Mesothelial cell of epicardium (in vitro differentiated cells): Measurements from ENCODE around the gene NCAPG2. TPM values are rescaled to one million over a fixed set of nuclear protein-coding genes. Genes with fewer than 3 reads are reported as not detected.

Experiments
- DNase-seq, 2 experiments: peaks; one replicate each; pipeline ENCODE4 v3.0.0; 2021; ENCODE audit warnings: low spot score in 2 of 2; ENCODE audit not compliant: unreplicated experiment in 2 of 2
- H3K27ac Mint-ChIP-seq: 2 replicates; pipeline ENCODE4 v1.8.0; 2021; ENCODE audit warnings: mixed read lengths
- H3K27me3 Mint-ChIP-seq: 2 replicates; pipeline ENCODE4 v1.8.0; 2021; ENCODE audit warnings: low read depth, mixed read lengths
- H3K36me3 Mint-ChIP-seq: 2 replicates; pipeline ENCODE4 v1.8.0; 2021; ENCODE audit warnings: mixed read lengths
- H3K4me1 Mint-ChIP-seq: 2 replicates; pipeline ENCODE4 v1.8.0; 2021; ENCODE audit warnings: mixed read lengths
- H3K4me3 Mint-ChIP-seq: 2 replicates; pipeline ENCODE4 v1.8.0; 2021; ENCODE audit warnings: mild to moderate bottlenecking, moderate library complexity, mixed read lengths
- H3K9me3 Mint-ChIP-seq: 2 replicates; pipeline ENCODE4 v1.8.0; 2021; ENCODE audit warnings: mixed read lengths
- CTCF ChIP-seq: fragments of 200-600 bp; sonication (generic); IDR thresholded peaks from one replicate; pipeline ENCODE4 v1.5.0; 2021; ENCODE audit warnings: antibody characterized with exemption; ENCODE audit not compliant: unreplicated experiment
- total RNA-seq: library from RNA; stranded (reverse); gene quantifications from 3 replicates; pipeline ENCODE4 v1.2.1, GENCODE V29; 2021

NCAPG2 gene
- total RNA-seq, 1 donor from 2014 or later, result 22.5 TPM

- Mint-ChIP-seq H3K4me3 (no peak overlapping the region), H3K4me1 (no peaks in the 10 kb centered on the region), H3K27me3 (no peaks in the 10 kb centered on the region), H3K9me3 (no peaks in the 10 kb centered on the region), H3K36me3 (peaks cover 10% of the 10 kb centered on the region), H3K27ac (no peak overlapping the region)
- TF ChIP-seq CTCF, result no peak
- no peak for DNase-seq
Measured at GRCh38 chr7:158684329-158684728, 20.3 kb downstream of the NCAPG2 start.

DNA sequence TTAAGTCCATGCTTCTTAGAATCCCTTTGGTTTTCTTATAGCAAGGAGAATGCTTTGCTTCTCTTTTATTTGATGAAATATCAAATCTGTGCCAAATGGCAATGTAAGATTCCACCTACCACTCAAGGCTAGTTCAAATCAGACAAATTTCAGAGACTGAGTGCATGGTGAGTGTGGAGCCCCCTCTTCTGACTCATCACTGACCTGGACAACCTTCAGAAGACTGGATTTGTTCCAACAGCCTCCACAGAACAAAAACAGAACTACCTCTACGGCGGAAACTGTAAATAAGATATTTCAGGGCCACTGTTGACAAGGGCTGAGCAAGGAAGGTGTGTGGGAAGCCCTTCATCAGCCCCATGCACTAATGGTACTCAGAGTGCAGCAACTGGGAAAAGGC lies 21.1 kb downstream of the NCAPG2 start:
- TF ChIP-seq CTCF, result no peak
- Mint-ChIP-seq H3K9me3 (no peaks in the 10 kb centered on the region), H3K4me3 (no peak overlapping the region), H3K27ac (no peak overlapping the region), H3K36me3 (peaks cover 13% of the 10 kb centered on the region), H3K27me3 (no peaks in the 10 kb centered on the region), H3K4me1 (no peaks in the 10 kb centered on the region)
- no peak for DNase-seq

DNA sequence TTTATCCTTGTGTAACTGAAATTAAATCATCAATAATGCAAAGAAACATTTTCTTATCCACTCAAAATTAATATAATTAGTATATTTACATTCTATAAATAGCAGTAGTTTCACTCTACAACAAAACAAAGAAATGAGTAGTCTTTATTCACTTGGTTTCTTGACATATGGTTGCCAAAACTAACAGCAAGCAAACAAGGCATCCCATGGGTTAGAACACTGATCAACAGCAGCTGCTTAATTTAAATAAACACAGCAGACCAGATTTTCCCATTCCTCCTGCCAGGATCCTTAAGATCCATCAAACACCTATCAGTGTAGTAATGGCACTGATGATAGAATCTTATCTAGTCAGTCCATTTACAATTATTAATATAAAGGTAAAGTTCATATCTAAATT lies 22.1 kb downstream of the NCAPG2 start:
- no peaks in the 10 kb centered on the region for H3K9me3 Mint-ChIP-seq
- no peaks in the 10 kb centered on the region for H3K27me3 Mint-ChIP-seq
- H3K36me3 Mint-ChIP-seq, result peaks cover 8% of the 10 kb centered on the region
- H3K4me3 Mint-ChIP-seq, result no peak overlapping the region
- no peaks in the 10 kb centered on the region for H3K4me1 Mint-ChIP-seq
- no peak for TF ChIP-seq CTCF
- no peak for DNase-seq
- H3K27ac Mint-ChIP-seq, result no peak overlapping the region

DNA sequence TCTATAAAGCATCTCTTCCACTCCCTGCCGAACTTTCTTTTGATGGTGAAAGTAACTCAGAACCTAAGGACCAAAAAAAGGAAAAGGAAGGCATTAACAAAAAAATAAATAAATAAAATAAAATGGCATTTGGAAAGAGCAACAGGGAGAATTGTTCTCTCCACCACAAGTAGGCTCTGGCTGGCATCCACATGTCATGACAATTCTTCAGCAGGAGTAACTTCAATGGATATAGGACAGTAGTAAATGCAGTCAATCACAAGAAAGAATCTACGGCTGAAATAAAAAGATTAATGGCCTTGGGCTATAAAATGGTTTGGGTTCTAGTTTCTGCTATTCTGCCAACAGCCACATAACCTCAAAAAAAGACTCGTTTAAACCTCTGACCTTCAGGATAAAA lies 23.9 kb downstream of the NCAPG2 start:
- Mint-ChIP-seq H3K9me3 (no peaks in the 10 kb centered on the region), H3K36me3 (peaks cover 7% of the 10 kb centered on the region), H3K4me1 (no peaks in the 10 kb centered on the region), H3K4me3 (no peak overlapping the region), H3K27me3 (no peaks in the 10 kb centered on the region), H3K27ac (no peak overlapping the region)
- no peak for DNase-seq
- TF ChIP-seq CTCF, result no peak

- Mint-ChIP-seq H3K4me3 (no peak overlapping the region), H3K27me3 (no peaks in the 10 kb centered on the region), H3K36me3 (peaks cover 17% of the 10 kb centered on the region), H3K27ac (no peak overlapping the region), H3K9me3 (no peaks in the 10 kb centered on the region), H3K4me1 (no peaks in the 10 kb centered on the region)
- DNase-seq, result no peak
- no peak for TF ChIP-seq CTCF
Measured at GRCh38 chr7:158676906-158677305, 27.7 kb downstream of the NCAPG2 start.

DNA sequence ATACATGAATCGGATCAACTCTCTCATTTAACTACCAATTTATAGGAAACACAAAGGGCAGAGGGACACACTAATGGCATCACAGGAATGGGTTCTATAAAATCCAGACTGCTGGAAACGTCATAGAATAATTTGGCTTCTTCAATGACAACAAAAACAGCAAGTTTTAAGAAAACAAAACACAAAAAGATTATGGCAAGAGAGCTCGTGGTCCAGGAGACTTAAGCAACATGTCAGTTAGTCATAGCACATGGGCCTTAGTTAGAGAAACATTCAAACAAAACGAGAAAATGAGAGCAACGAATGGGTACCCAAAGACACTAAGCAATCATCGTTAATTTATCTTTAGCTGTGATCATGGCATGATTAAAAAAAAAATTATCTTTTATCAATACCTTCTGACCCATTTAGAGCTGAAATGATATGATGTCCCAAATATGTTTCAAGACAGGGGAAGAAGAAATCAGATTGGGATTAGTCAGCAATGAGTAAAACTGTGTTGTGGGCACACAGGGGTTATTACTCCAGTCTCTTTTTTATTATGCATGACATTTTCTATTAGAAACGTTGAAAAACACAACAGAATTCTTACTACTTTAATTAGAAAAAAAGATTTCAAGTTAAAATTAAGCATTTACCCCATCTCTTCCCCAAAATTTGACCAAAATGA lies 28.3 kb downstream of the NCAPG2 start:
- H3K4me1 Mint-ChIP-seq, result no peaks in the 10 kb centered on the region
- H3K36me3 Mint-ChIP-seq, result peaks cover 19% of the 10 kb centered on the region
- no peak overlapping the region for H3K4me3 Mint-ChIP-seq
- no peak for DNase-seq
- no peak for TF ChIP-seq CTCF
- no peak overlapping the region for H3K27ac Mint-ChIP-seq
- no peaks in the 10 kb centered on the region for H3K9me3 Mint-ChIP-seq
- no peaks in the 10 kb centered on the region for H3K27me3 Mint-ChIP-seq
